ENCODE data around the gene GFY.

- no peak for TF ChIP-seq EZH2 (IDR thresholded peaks at IDR 0.05; ENCODE audit: borderline replicate concordance, low read length)
- TF ChIP-seq CTCF (conservative IDR thresholded peaks at IDR 0.05 in 1 of 2, IDR thresholded peaks at IDR 0.05 in 1 of 2; ENCODE audit: extremely low read depth in 1 of 2, insufficient read depth in 1 of 2, low read depth in 1 of 2, low read length in 2 of 2), result no peak
Measured at GRCh38 chr19:49427855-49428546, 2.8 kb downstream of the GFY start.

All from mammary epithelial cell (primary cell).